OCI-LY1 (cell line): ENCODE results near the gene MYBPHL.

Experiments
- H2AFZ ChIP-seq: fragments of 200-600 bp; sonication (generic), shearing (Covaris generic); 2 replicates; pipeline ENCODE4 v1.6.0; 2014; ENCODE audit warnings: antibody characterized with exemption, mild to moderate bottlenecking, low read length
- H3F3A ChIP-seq: fragments of 200-600 bp; sonication (generic), shearing (Covaris generic); 2 replicates; pipeline ENCODE4 v1.6.0; 2014; ENCODE audit warnings: mild to moderate bottlenecking, antibody characterized with exemption, low read length, moderate library complexity; ENCODE audit not compliant: insufficient read depth
- H3K27ac ChIP-seq: fragments of 200-600 bp; sonication (generic); 2 replicates; pipeline ENCODE4 v1.5.1; 2014; ENCODE audit warnings: low read length, mixed run types, mild to moderate bottlenecking, low read depth; ENCODE audit not compliant: poor library complexity, severe bottlenecking
- H3K27me3 ChIP-seq: fragments of 200-600 bp; sonication (generic); 2 replicates; pipeline ENCODE4 v1.6.0; 2014; ENCODE audit warnings: antibody characterized with exemption, mild to moderate bottlenecking, low read length, moderate library complexity; ENCODE audit not compliant: insufficient read depth
- H3K36me3 ChIP-seq: fragments of 200-600 bp; sonication (generic); 2 replicates; pipeline ENCODE4 v1.6.1; 2014; ENCODE audit warnings: mild to moderate bottlenecking, antibody characterized with exemption, low read length, moderate library complexity, mixed read lengths; ENCODE audit not compliant: insufficient read depth
- H3K4me1 ChIP-seq: fragments of 200-600 bp; sonication (generic); 2 replicates; pipeline ENCODE4 v1.5.1; 2014; ENCODE audit warnings: mild to moderate bottlenecking, low read length, moderate library complexity; ENCODE audit not compliant: insufficient read depth, severe bottlenecking
- H3K4me2 ChIP-seq: fragments of 200-600 bp; sonication (generic), shearing (Covaris generic); 2 replicates; pipeline ENCODE4 v1.6.1; 2014; ENCODE audit warnings: low read length
- H3K4me3 ChIP-seq: fragments of 200-600 bp; sonication (generic); 2 replicates; pipeline ENCODE4 v1.5.1; 2014; ENCODE audit warnings: low read length, low read depth, mild to moderate bottlenecking, mixed read lengths; ENCODE audit not compliant: poor library complexity, severe bottlenecking
- H3K79me2 ChIP-seq: fragments of 200-600 bp; shearing (Covaris generic); 2 replicates; pipeline ENCODE4 v1.6.1; 2016; ENCODE audit warnings: mixed run types, low read length, mixed read lengths; ENCODE audit not compliant: insufficient read depth
- H3K9ac ChIP-seq: fragments of 200-600 bp; sonication (generic), shearing (Covaris generic); 2 replicates; pipeline ENCODE4 v1.6.1; 2014; ENCODE audit warnings: mild to moderate bottlenecking, low read length, mixed read lengths
- H3K9me2 ChIP-seq: fragments of 200-600 bp; sonication (generic), shearing (Covaris generic); 2 replicates; pipeline ENCODE4 v1.6.1; 2014; ENCODE audit warnings: low read depth, mild to moderate bottlenecking, low read length, mixed read lengths
- H3K9me3 ChIP-seq: fragments of 200-600 bp; shearing (Covaris generic); 2 replicates; pipeline ENCODE4 v1.6.1; 2014; ENCODE audit warnings: low read length, mixed read lengths
- H4K20me1 ChIP-seq: fragments of 200-600 bp; sonication (generic), shearing (Covaris generic); 2 replicates; pipeline ENCODE4 v1.6.0; 2016; ENCODE audit warnings: mild to moderate bottlenecking, low read length; ENCODE audit not compliant: insufficient read depth
- CTCF ChIP-seq: fragments of 200-600 bp; sonication (generic), shearing (Covaris generic); IDR thresholded peaks from 2 replicates; pipeline ENCODE4 v1.5.1; 2017; ENCODE audit warnings: mild to moderate bottlenecking, antibody characterized with exemption, low read length, moderate library complexity, mixed read lengths
- EZH2 ChIP-seq: fragments of 200-600 bp; sonication (generic), shearing (Covaris generic); IDR thresholded peaks from 2 replicates; pipeline ENCODE4 v1.8.0; 2017; ENCODE audit warnings: borderline replicate concordance, mixed run types, mild to moderate bottlenecking, antibody characterized with exemption, low read length, moderate library complexity, mixed read lengths

Gene MYBPHL

GRCh38 chr1:109347511-109347910 is 40.7 kb upstream of the MYBPHL start:
- H2AFZ ChIP-seq = no peak overlapping the region
- H3K4me3 ChIP-seq = no peak overlapping the region
- no peak overlapping the region for H3K27ac ChIP-seq
- H4K20me1 ChIP-seq = no peaks in the 10 kb centered on the region
- no peaks in the 10 kb centered on the region for H3F3A ChIP-seq
- H3K9ac ChIP-seq = no peak overlapping the region
- H3K9me2 ChIP-seq = no peaks in the 10 kb centered on the region
- no peaks in the 10 kb centered on the region for H3K4me1 ChIP-seq
- H3K36me3 ChIP-seq = no peaks in the 10 kb centered on the region
- H3K27me3 ChIP-seq = no peaks in the 10 kb centered on the region
- no peak overlapping the region for H3K4me2 ChIP-seq
- H3K9me3 ChIP-seq = no peaks in the 10 kb centered on the region
- no peaks in the 10 kb centered on the region for H3K79me2 ChIP-seq
- no peak for TF ChIP-seq EZH2
- no peak for TF ChIP-seq CTCF

- TF ChIP-seq CTCF = no peak
- TF ChIP-seq EZH2 = no peak
- no peaks in the 10 kb centered on the region for H3F3A ChIP-seq
- H3K36me3 ChIP-seq = no peaks in the 10 kb centered on the region
- no peaks in the 10 kb centered on the region for H4K20me1 ChIP-seq
- no peak overlapping the region for H3K4me3 ChIP-seq
- H3K27ac ChIP-seq = no peak overlapping the region
- no peak overlapping the region for H3K9ac ChIP-seq
- no peaks in the 10 kb centered on the region for H3K79me2 ChIP-seq
- no peak overlapping the region for H2AFZ ChIP-seq
- H3K4me2 ChIP-seq = no peak overlapping the region
- no peaks in the 10 kb centered on the region for H3K9me3 ChIP-seq
- no peaks in the 10 kb centered on the region for H3K9me2 ChIP-seq
- H3K4me1 ChIP-seq = no peaks in the 10 kb centered on the region
- H3K27me3 ChIP-seq = no peaks in the 10 kb centered on the region
Observed at GRCh38 chr1:109341944-109342930, 35.4 kb upstream of the MYBPHL start.

GRCh38 chr1:109338608-109339007 is 31.8 kb upstream of the MYBPHL start:
- Histone ChIP-seq H3K4me2 (no peak overlapping the region), H3K36me3 (no peaks in the 10 kb centered on the region), H3K4me1 (no peaks in the 10 kb centered on the region), H3K79me2 (no peaks in the 10 kb centered on the region), H3K27me3 (no peaks in the 10 kb centered on the region), H3K9ac (no peak overlapping the region), H3K27ac (no peak overlapping the region), H3K4me3 (no peak overlapping the region), H3K9me2 (no peaks in the 10 kb centered on the region), H3K9me3 (no peaks in the 10 kb centered on the region), H2AFZ (no peak overlapping the region), H3F3A (no peaks in the 10 kb centered on the region), H4K20me1 (no peaks in the 10 kb centered on the region)
- TF ChIP-seq EZH2 (no peak), CTCF (no peak)
